ENCODE measurements around the gene UTP11. TPM values are rescaled to one million over a fixed set of nuclear protein-coding genes. Genes with fewer than 3 reads are reported as not detected.
"Not testable (repeated sequence)": the region's sequence is repeated elsewhere in the genome, so short reads cannot be mapped to it uniquely, and the experiment has no call there.

UTP11 gene
- 27.3 TPM for polyA plus RNA-seq (2012; ENCODE audit: low read depth, missing spikeins)

- TF ChIP-seq PAX5 (IDR thresholded peaks at IDR 0.05; ENCODE audit: insufficient read depth, low read length, severe bottlenecking) (no peak), TAF1 (IDR thresholded peaks at IDR 0.05; ENCODE audit: low read depth, low read length) (peak; percentile 97), POU2F2 (IDR thresholded peaks at IDR 0.05; ENCODE audit: low read depth, low read length) (no peak), SPI1 (IDR thresholded peaks at IDR 0.05; ENCODE audit: low read depth, low read length) (no peak), POLR2AphosphoS5 (IDR thresholded peaks at IDR 0.05; ENCODE audit: low read depth, low read length) (peak; percentile 63), POLR2A (IDR thresholded peaks at IDR 0.05; ENCODE audit: low read depth, low read length) (peak; percentile 76)
Observed at GRCh38 chr1:38012363-38013226, at the start of gene UTP11. TSS of gene UTP11 (plus strand) at chr1:38012734. CDS start at chr1:38012803, 69 bp downstream.

DNA sequence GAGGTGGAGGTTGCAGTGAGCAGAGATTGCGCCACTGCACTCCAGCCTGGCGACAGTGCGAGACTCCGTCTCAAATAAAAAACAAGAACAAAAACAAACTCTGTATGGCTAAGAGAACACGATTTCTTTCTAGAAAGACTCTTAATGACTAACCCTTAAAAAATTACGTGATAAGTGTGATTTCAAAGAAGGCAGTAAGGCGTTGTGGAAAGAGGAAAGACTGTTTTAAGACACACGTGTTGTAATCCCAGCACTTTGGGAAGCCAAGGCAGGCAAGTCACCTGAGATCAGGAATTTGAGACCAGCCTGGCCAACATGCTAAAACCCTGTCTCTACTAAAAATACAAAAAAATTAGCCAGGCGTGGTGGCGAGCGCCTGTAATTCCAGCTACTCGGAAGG lies 48.4 kb upstream of the UTP11 start:
- FAIRE-seq; DNase-seq (ENCODE audit: insufficient read length, low spot score): not testable (repeated sequence)

More at GRCh38 chr1:38012363-38013226, at the start of gene UTP11:
- FAIRE-seq (peak; percentile 95), DNase-seq (ENCODE audit: insufficient read length, low spot score) (peak; percentile 74)

GRCh38 chr1:37965301-37965700 lies 47.2 kb upstream of the UTP11 start:
- DNase-seq (ENCODE audit: insufficient read length, low spot score), result no peak
- FAIRE-seq, result no peak
- TF ChIP-seq POLR2A (IDR thresholded peaks at IDR 0.05; ENCODE audit: low read depth, low read length), result no peak
- no peak for TF ChIP-seq PAX5 (IDR thresholded peaks at IDR 0.05; ENCODE audit: insufficient read depth, low read length, severe bottlenecking)
- no peak for TF ChIP-seq POLR2AphosphoS5 (IDR thresholded peaks at IDR 0.05; ENCODE audit: low read depth, low read length)
- no peak for TF ChIP-seq SPI1 (IDR thresholded peaks at IDR 0.05; ENCODE audit: low read depth, low read length)

DNA sequence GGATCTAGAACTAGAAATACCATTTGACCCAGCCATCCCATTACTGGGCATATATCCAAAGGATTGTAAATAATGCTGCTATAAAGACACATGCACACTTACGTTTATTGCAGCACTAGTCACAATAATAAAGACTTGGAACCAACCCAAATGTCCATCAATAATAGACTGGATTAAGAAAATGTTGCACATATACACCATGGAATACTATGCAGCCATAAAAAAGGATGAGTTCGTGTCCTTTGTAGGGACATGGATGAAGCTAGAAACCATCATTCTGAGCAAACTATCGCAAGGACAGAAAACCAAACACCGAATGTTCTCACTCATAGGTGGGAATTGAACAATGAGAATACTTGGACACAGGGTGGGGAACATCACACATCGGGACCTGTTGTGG lies 38.9 kb upstream of the UTP11 start:
- FAIRE-seq, result not testable (repeated sequence)

DNA sequence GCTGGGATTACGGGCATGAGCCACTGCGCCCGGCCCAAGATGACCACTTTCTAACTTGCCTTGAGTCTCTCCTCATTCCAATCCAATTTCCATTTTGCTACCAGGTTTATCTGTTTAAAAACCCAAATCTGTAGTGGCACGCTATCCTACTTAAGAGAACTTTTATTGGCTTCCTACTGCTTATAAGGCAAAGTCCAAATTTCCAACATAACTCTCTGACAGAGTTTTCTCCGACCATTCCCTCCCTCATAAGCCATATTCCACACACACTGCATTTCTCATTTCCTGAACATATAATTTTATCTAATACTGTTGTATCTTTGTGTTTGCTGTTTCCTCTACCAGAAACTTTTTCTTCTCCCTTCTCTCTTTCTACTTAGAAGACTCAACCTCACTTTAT lies 38.0 kb upstream of the UTP11 start:
- no peak for TF ChIP-seq SPI1 (IDR thresholded peaks at IDR 0.05; ENCODE audit: low read depth, low read length)
- TF ChIP-seq POLR2A (IDR thresholded peaks at IDR 0.05; ENCODE audit: low read depth, low read length), result no peak
- no peak for TF ChIP-seq TAF1 (IDR thresholded peaks at IDR 0.05; ENCODE audit: low read depth, low read length)
- no peak for FAIRE-seq
- DNase-seq (ENCODE audit: insufficient read length, low spot score), result no peak

More for the DNA sequence above, 38.9 kb upstream of the UTP11 start:
- not testable (repeated sequence) for DNase-seq (ENCODE audit: insufficient read length, low spot score)

DNA sequence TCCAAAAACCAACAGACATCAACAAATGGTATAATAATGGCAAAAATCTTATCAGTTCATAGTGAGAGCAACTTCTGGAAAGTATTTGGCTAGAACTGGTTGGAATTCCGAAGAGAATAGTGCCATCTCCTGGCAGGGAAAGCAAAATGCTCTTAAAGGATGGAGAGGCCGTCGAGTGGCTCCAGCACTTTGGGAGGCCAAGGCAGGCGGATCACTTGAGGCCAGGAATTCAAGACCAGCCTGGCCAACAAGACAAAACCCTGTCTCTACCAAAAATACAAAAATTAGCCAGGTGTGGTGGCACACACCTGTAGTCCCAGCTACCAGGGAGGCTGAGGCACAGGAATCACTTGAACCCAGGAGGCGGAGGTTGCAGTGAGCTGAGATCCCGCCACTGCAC lies 37.5 kb upstream of the UTP11 start:
- not testable (repeated sequence) for DNase-seq (ENCODE audit: insufficient read length, low spot score); FAIRE-seq

DNA sequence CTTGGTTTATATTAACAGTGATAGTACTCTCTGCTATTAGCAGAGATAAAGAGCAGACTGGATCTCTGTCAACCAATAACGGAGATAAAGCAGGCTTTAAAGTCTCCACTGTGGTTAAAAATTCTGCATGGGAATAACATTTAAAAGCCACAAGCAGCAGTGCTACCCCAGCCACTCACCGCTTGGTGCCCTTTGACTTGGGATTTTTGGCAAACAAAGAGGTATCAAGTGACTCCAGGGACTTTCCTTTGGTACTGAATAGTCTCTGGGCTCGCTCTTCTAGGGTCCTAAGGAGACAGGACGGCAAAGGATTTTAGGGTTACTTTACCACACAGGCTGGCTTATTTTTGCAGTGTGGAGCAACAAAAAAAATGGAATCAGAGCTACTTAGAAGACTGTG lies 34.0 kb upstream of the UTP11 start:
- FAIRE-seq (no peak), DNase-seq (ENCODE audit: insufficient read length, low spot score) (no peak)
- no peak for TF ChIP-seq TAF1 (IDR thresholded peaks at IDR 0.05; ENCODE audit: low read depth, low read length)
- TF ChIP-seq POU2F2 (IDR thresholded peaks at IDR 0.05; ENCODE audit: low read depth, low read length), result no peak
- no peak for TF ChIP-seq SPI1 (IDR thresholded peaks at IDR 0.05; ENCODE audit: low read depth, low read length)
- TF ChIP-seq PAX5 (IDR thresholded peaks at IDR 0.05; ENCODE audit: insufficient read depth, low read length, severe bottlenecking), result no peak
- no peak for TF ChIP-seq POLR2AphosphoS5 (IDR thresholded peaks at IDR 0.05; ENCODE audit: low read depth, low read length)
- no peak for TF ChIP-seq POLR2A (IDR thresholded peaks at IDR 0.05; ENCODE audit: low read depth, low read length)

GRCh38 chr1:37983546-37983945 lies 29.0 kb upstream of the UTP11 start:
- DNase-seq (ENCODE audit: insufficient read length, low spot score) (no peak), FAIRE-seq (no peak)
- TF ChIP-seq POLR2A (IDR thresholded peaks at IDR 0.05; ENCODE audit: low read depth, low read length), result no peak
- no peak for TF ChIP-seq PAX5 (IDR thresholded peaks at IDR 0.05; ENCODE audit: insufficient read depth, low read length, severe bottlenecking)
- TF ChIP-seq POLR2AphosphoS5 (IDR thresholded peaks at IDR 0.05; ENCODE audit: low read depth, low read length), result no peak
- no peak for TF ChIP-seq POU2F2 (IDR thresholded peaks at IDR 0.05; ENCODE audit: low read depth, low read length)
- no peak for TF ChIP-seq TAF1 (IDR thresholded peaks at IDR 0.05; ENCODE audit: low read depth, low read length)
- no peak for TF ChIP-seq SPI1 (IDR thresholded peaks at IDR 0.05; ENCODE audit: low read depth, low read length)

DNA sequence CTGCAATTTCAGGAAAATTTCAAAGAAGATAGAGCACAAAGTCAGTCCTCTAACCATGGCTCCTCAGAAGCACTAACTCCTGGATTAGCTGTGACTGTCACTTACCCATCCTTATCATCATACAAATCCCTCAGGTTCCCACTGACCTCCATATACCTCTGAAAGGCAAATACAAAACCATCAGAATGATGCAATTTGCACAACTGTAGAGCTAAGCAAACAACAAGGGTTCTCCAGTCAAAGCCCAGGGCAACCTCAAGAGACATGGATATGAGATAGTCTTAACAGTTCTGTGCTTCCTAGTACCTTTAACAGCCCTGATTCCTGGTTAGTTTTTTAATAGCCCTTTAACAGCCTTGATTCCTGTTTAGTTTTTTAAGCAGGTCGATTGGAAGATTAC lies 24.9 kb upstream of the UTP11 start:
- DNase-seq (ENCODE audit: insufficient read length, low spot score) (no peak), FAIRE-seq (no peak)
- no peak for TF ChIP-seq POU2F2 (IDR thresholded peaks at IDR 0.05; ENCODE audit: low read depth, low read length)
- no peak for TF ChIP-seq SPI1 (IDR thresholded peaks at IDR 0.05; ENCODE audit: low read depth, low read length)
- no peak for TF ChIP-seq POLR2AphosphoS5 (IDR thresholded peaks at IDR 0.05; ENCODE audit: low read depth, low read length)
- no peak for TF ChIP-seq PAX5 (IDR thresholded peaks at IDR 0.05; ENCODE audit: insufficient read depth, low read length, severe bottlenecking)
- TF ChIP-seq TAF1 (IDR thresholded peaks at IDR 0.05; ENCODE audit: low read depth, low read length), result no peak
- no peak for TF ChIP-seq POLR2A (IDR thresholded peaks at IDR 0.05; ENCODE audit: low read depth, low read length)

GRCh38 chr1:37989361-37989930 lies 23.1 kb upstream of the UTP11 start:
- FAIRE-seq (no peak), DNase-seq (ENCODE audit: insufficient read length, low spot score) (no peak)
- TF ChIP-seq PAX5 (IDR thresholded peaks at IDR 0.05; ENCODE audit: insufficient read depth, low read length, severe bottlenecking) (no peak), SPI1 (IDR thresholded peaks at IDR 0.05; ENCODE audit: low read depth, low read length) (peak; percentile 33; the same call in 1 of the 2 replicates)
